ENCODE results near the gene MAST4.

MAST4 gene

DNA sequence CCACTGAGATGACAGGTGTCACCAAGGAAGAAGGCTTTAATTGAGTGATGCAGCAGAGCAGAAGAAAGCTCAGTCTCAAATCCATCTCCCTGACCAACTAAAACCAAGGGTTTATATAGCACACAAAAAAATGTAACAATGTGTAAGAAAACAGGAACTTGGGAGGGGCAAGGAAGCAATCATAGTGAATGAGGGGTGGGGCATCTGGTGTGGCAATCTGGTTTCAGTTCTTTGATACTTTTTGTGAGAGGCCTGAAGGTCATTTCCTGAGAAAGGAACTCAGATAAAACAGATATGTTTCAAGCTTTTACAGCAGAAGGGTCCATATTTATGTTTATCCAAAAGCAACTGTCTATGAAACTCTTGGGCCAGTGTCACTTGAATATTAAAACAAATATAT lies 580.7 kb downstream of the MAST4 start:
- Histone ChIP-seq H3K27ac (no peak overlapping the region), H3K36me3 (ENCODE audit: control insufficient read depth, insufficient read depth, low read length) (no peaks in the 10 kb centered on the region), H3K9me3 (ENCODE audit: control insufficient read depth, low read length) (no peaks in the 10 kb centered on the region), H3K4me2 (ENCODE audit: low read length) (no peak overlapping the region), H3K27me3 (ENCODE audit: control insufficient read depth, insufficient read depth, low read length) (no peaks in the 10 kb centered on the region), H3K9ac (no peak overlapping the region), H3K79me2 (no peaks in the 10 kb centered on the region), H2AFZ (no peak overlapping the region), H3K4me3 (ENCODE audit: low read depth, low read length) (no peak overlapping the region), H3K4me1 (peaks cover 4% of the 10 kb centered on the region)
- no peak for TF ChIP-seq CTCF (IDR thresholded peaks at IDR 0.05)

DNA sequence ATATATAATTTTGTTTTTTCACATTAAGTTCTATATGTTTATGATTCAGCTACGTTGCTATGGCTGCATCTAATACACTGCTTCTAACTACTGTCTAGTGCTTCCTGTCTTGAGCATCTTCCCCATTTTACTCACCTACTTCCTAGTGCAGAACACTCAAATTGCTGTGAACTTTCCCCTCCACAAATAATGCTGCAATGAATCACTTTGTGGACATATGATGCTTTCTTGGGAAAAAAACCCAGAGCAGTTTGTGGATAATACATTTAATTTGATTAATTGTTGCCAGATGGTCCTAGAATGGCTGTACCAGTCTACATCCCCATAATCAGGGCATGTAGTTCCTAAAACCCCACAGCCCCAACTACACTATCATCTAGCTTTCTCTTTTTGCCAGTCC lies 581.9 kb downstream of the MAST4 start:
- Histone ChIP-seq H3K4me3 (ENCODE audit: low read depth, low read length) (no peak overlapping the region), H3K9me3 (ENCODE audit: control insufficient read depth, low read length) (no peaks in the 10 kb centered on the region), H3K4me2 (ENCODE audit: low read length) (no peak overlapping the region), H3K27me3 (ENCODE audit: control insufficient read depth, insufficient read depth, low read length) (no peaks in the 10 kb centered on the region), H3K36me3 (ENCODE audit: control insufficient read depth, insufficient read depth, low read length) (no peaks in the 10 kb centered on the region), H3K27ac (no peak overlapping the region), H3K4me1 (peaks cover 8% of the 10 kb centered on the region), H3K79me2 (no peaks in the 10 kb centered on the region), H2AFZ (no peak overlapping the region), H3K9ac (no peak overlapping the region)
- TF ChIP-seq CTCF (IDR thresholded peaks at IDR 0.05) = no peak

GRCh38 chr5:67178966-67179365 lies 582.8 kb downstream of the MAST4 start:
- Histone ChIP-seq H3K9me3 (ENCODE audit: control insufficient read depth, low read length) (no peaks in the 10 kb centered on the region), H3K4me3 (ENCODE audit: low read depth, low read length) (no peak overlapping the region), H3K27me3 (ENCODE audit: control insufficient read depth, insufficient read depth, low read length) (no peaks in the 10 kb centered on the region), H3K79me2 (no peaks in the 10 kb centered on the region), H3K4me2 (ENCODE audit: low read length) (no peak overlapping the region), H3K27ac (no peak overlapping the region), H3K36me3 (ENCODE audit: control insufficient read depth, insufficient read depth, low read length) (no peaks in the 10 kb centered on the region), H3K9ac (no peak overlapping the region), H3K4me1 (peaks cover 8% of the 10 kb centered on the region), H2AFZ (no peak overlapping the region)
- no peak for TF ChIP-seq CTCF (IDR thresholded peaks at IDR 0.05)

DNA sequence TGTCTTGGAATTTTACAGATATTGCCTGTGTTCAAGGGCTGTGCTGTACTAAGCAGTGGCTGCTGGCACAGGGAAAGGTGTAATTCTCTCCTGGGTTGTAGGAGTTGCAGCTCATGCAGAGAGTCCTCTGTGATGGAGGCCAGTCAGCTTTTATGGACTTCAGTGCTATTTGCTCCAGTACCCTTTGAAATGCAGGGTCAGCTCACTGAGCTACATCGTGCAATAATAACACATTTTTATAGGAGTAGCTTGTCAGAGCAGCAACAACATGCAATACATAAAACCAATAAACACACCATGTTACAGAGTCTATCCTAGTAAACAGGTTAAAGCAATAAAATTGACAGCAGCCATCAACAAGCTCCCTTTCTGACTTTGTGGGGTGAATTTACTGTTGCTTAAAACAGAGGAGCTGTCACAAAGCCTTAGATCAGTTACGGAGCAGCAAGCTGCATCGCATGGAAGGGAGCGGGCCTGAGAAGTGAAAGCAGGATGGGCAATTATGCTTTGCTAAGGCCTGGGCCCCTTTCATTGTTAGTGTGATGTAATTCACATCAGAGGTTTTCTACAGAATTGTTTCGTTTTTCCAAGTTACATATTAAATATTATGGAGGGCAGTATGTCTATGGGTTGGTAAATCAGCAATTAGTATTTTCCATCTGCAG lies 583.6 kb downstream of the MAST4 start:
- H3K9ac ChIP-seq = no peak overlapping the region
- no peaks in the 10 kb centered on the region for H3K9me3 ChIP-seq (ENCODE audit: control insufficient read depth, low read length)
- no peaks in the 10 kb centered on the region for H3K36me3 ChIP-seq (ENCODE audit: control insufficient read depth, insufficient read depth, low read length)
- no peaks in the 10 kb centered on the region for H3K79me2 ChIP-seq
- no peak for TF ChIP-seq CTCF (IDR thresholded peaks at IDR 0.05)
- no peaks in the 10 kb centered on the region for H3K27me3 ChIP-seq (ENCODE audit: control insufficient read depth, insufficient read depth, low read length)
- H3K4me2 ChIP-seq (ENCODE audit: low read length) = no peak overlapping the region
- peaks cover 8% of the 10 kb centered on the region for H3K4me1 ChIP-seq
- H3K27ac ChIP-seq = no peak overlapping the region
- H2AFZ ChIP-seq = no peak overlapping the region
- H3K4me3 ChIP-seq (ENCODE audit: low read depth, low read length) = no peak overlapping the region

DNA sequence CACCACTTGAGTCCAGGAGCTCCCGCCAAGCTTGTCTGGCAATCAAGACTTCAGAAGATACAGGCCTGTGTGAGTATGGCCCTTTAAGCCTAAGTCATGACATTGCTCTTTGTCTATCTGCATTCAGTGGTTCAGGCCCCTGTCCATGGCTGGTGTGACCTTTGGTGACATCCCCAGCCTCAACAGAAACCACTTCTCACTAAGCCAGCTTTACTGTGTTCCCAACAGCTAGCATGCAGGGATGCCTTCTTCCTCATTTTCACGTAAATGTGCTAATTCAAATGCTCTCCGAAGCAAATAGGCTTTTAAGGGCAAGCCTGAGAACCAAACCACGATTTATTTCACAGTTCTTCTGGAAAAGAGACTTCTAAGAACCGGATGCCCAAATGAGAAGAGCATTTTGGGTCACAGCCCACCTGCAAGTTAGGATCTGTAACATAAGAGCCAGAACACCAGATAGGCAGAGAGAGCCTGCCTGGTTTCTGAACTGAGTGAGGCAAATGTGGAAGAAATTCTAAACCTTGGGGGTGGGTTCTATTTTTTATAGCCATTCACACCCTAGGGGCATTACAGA lies 585.5 kb downstream of the MAST4 start:
- H3K4me2 ChIP-seq (ENCODE audit: low read length) = no peak overlapping the region
- H2AFZ ChIP-seq = peak overlapping the region; percentile 80
- no peaks in the 10 kb centered on the region for H3K9me3 ChIP-seq (ENCODE audit: control insufficient read depth, low read length)
- peaks cover 8% of the 10 kb centered on the region for H3K4me1 ChIP-seq
- no peaks in the 10 kb centered on the region for H3K36me3 ChIP-seq (ENCODE audit: control insufficient read depth, insufficient read depth, low read length)
- no peak overlapping the region for H3K9ac ChIP-seq
- H3K4me3 ChIP-seq (ENCODE audit: low read depth, low read length) = no peak overlapping the region
- H3K79me2 ChIP-seq = no peaks in the 10 kb centered on the region
- no peak for TF ChIP-seq CTCF (IDR thresholded peaks at IDR 0.05)
- no peaks in the 10 kb centered on the region for H3K27me3 ChIP-seq (ENCODE audit: control insufficient read depth, insufficient read depth, low read length)
- H3K27ac ChIP-seq = peak overlapping the region; percentile 27
